HEK293 (cell line): Measurements from ENCODE around the gene SLC2A9.

Experiments
- REST ChIP-seq: fragments of 450-650 bp; formaldehyde crosslinking; IDR thresholded peaks from 2 replicates; pipeline ENCODE4 v1.5.1; 2016; ENCODE audit warnings: missing biosample characterization, missing genetic modification characterization
- TCF7L2 ChIP-seq: IDR thresholded peaks from 2 replicates; pipeline ENCODE4 v1.6.1; 2011; ENCODE audit warnings: low read depth, mild to moderate bottlenecking, inconsistent platforms, low read length, moderate library complexity, borderline replicate concordance
- ZNF423 ChIP-seq: fragments of 450-650 bp; formaldehyde crosslinking; IDR thresholded peaks from 2 replicates; pipeline ENCODE4 v1.5.1; 2016; ENCODE audit warnings: missing biosample characterization, missing genetic modification characterization
- ZNF639 ChIP-seq: fragments of 450-650 bp; formaldehyde crosslinking; IDR thresholded peaks from 2 replicates; pipeline ENCODE4 v1.5.1; 2016; ENCODE audit warnings: missing biosample characterization, missing genetic modification characterization
- TF ChIP-seq, protein P1 (sequence below): fragments of 450-650 bp; formaldehyde crosslinking; IDR thresholded peaks from 2 replicates; pipeline ENCODE4 v1.5.1; 2016; ENCODE audit warnings: missing biosample characterization, missing genetic modification characterization

GRCh38 chr4:9989918-9990635 is 31.2 kb downstream of the SLC2A9 start:
- no peak for TF ChIP-seq TCF7L2
- no peak for TF ChIP-seq ZNF423 (tag by site-specific recombination)
- TF ChIP-seq, protein P1, sequence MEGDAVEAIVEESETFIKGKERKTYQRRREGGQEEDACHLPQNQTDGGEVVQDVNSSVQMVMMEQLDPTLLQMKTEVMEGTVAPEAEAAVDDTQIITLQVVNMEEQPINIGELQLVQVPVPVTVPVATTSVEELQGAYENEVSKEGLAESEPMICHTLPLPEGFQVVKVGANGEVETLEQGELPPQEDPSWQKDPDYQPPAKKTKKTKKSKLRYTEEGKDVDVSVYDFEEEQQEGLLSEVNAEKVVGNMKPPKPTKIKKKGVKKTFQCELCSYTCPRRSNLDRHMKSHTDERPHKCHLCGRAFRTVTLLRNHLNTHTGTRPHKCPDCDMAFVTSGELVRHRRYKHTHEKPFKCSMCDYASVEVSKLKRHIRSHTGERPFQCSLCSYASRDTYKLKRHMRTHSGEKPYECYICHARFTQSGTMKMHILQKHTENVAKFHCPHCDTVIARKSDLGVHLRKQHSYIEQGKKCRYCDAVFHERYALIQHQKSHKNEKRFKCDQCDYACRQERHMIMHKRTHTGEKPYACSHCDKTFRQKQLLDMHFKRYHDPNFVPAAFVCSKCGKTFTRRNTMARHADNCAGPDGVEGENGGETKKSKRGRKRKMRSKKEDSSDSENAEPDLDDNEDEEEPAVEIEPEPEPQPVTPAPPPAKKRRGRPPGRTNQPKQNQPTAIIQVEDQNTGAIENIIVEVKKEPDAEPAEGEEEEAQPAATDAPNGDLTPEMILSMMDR, result no peak
- TF ChIP-seq ZNF639 (tag by site-specific recombination), result no peak
- TF ChIP-seq REST, result no peak
